Caco-2 (cell line): ENCODE measurements around the gene GOLPH3. TPM values are rescaled to one million over a fixed set of nuclear protein-coding genes. Genes with fewer than 3 reads are reported as not detected.

Experiments
- BruUV-seq: library from RNA; stranded (reverse); fragments of 400-500 nt; replicated peaks from 2 replicates; lab custom pipeline; 2021; lab: Mats Ljungman, UMichigan
- CTCF ChIA-PET: fragments of 300-600 bp; sonication (Branson Sonifier 250); formaldehyde crosslinking; loops from one replicate; lab custom pipeline; 2022; ENCODE audit warnings: antibody characterized with exemption; lab: Charles Lee
- POLR2A ChIA-PET: fragments of 300-600 bp; sonication (Branson Sonifier 250); formaldehyde crosslinking; loops from one replicate; lab custom pipeline; 2022; ENCODE audit warnings: antibody characterized with exemption; lab: Charles Lee
- DNase-seq, 2 experiments: peaks; one replicate each; pipeline versions ENCODE4 v3.0.0 to v3.0.0-alpha.2; 2020 to 2022
- H3K27me3 ChIP-seq: replicated peaks from 2 replicates; pipeline ENCODE4 v1.6.0; 2011; ENCODE audit warnings: low read length; ENCODE audit not compliant: control insufficient read depth, insufficient read depth
- H3K36me3 ChIP-seq: 2 replicates; pipeline ENCODE4 v1.5.1; 2011; ENCODE audit warnings: low read length; ENCODE audit not compliant: control insufficient read depth, insufficient read depth
- H3K4me1 ChIP-seq: fragments of 250-450 bp; sonication (Bioruptor Pico); 2 replicates; pipeline ENCODE4 v1.5.1; 2020; ENCODE audit warnings: mild to moderate bottlenecking
- H3K4me3 ChIP-seq: 2 replicates; pipeline ENCODE4 v1.5.1; 2011; ENCODE audit warnings: low read depth, mild to moderate bottlenecking, control low read depth, low read length
- H3K9me3 ChIP-seq: fragments of 250-450 bp; sonication (Bioruptor Pico); 2 replicates; pipeline ENCODE4 v1.5.1; 2020; ENCODE audit warnings: mild to moderate bottlenecking, moderate library complexity
- H3K27ac Mint-ChIP-seq: one replicate; pipeline ENCODE4 v1.8.0; 2022; ENCODE audit warnings: mixed read lengths; ENCODE audit not compliant: unreplicated experiment
- H3K27me3 Mint-ChIP-seq: one replicate; pipeline ENCODE4 v1.8.0; 2022; ENCODE audit warnings: mixed read lengths; ENCODE audit not compliant: insufficient read depth, unreplicated experiment
- H3K36me3 Mint-ChIP-seq: one replicate; pipeline ENCODE4 v1.8.0; 2022; ENCODE audit warnings: mild to moderate bottlenecking, mixed read lengths; ENCODE audit not compliant: insufficient read depth, unreplicated experiment
- H3K4me1 Mint-ChIP-seq: one replicate; pipeline ENCODE4 v1.8.0; 2022; ENCODE audit warnings: low read depth, mixed read lengths; ENCODE audit not compliant: unreplicated experiment
- H3K4me3 Mint-ChIP-seq: one replicate; pipeline ENCODE4 v1.8.0; 2022; ENCODE audit warnings: mild to moderate bottlenecking, moderate library complexity, mixed read lengths; ENCODE audit not compliant: unreplicated experiment
- H3K9me3 Mint-ChIP-seq: one replicate; pipeline ENCODE4 v1.8.0; 2022; ENCODE audit warnings: mixed read lengths; ENCODE audit not compliant: unreplicated experiment
- intact Hi-C: fragments of 100-400 bp; cut with micrococcal nuclease; formaldehyde crosslinking; loops from one replicate; pipeline ENCODE4 v1.10.0; 2022; ENCODE audit not compliant: unreplicated experiment
- total RNA-seq: library from RNA; stranded (reverse); gene quantifications from 2 replicates; pipeline ENCODE4 v1.2.3, GENCODE V29; 2022
- TF ChIP-seq, protein P1 (sequence below), 2 experiments: fragments of 200-600 bp in 1 of 2; IDR thresholded peaks; 1 replicate in 1 of 2; 2 replicates in 1 of 2; pipeline versions ENCODE4 v1.5.1 to v1.8.0; 2011 to 2022; ENCODE audit warnings: antibody characterized with exemption in 1 of 2, control low read depth in 1 of 2, inconsistent platforms in 1 of 2, low read depth in 1 of 2, low read length in 1 of 2, mild to moderate bottlenecking in 1 of 2, moderate library complexity in 1 of 2; ENCODE audit not compliant: insufficient read depth in 1 of 2, severe bottlenecking in 1 of 2, unreplicated experiment in 1 of 2

GOLPH3 gene
- total RNA-seq, 1 experiment from 2014 or later, result 122 TPM

GRCh38 chr5:32103521-32103920 is 70.6 kb downstream of the GOLPH3 start:
- H3K36me3 Mint-ChIP-seq, result peaks cover 83% of the 10 kb centered on the region
- no peaks in the 10 kb centered on the region for H3K9me3 Mint-ChIP-seq
- H3K27me3 Mint-ChIP-seq, result no peaks in the 10 kb centered on the region
- no TSS peak for BruUV-seq
- CTCF ChIA-PET, result no interaction called here
- Histone ChIP-seq H3K27me3 (no peaks in the 10 kb centered on the region), H3K4me1 (no peaks in the 10 kb centered on the region), H3K9me3 (no peaks in the 10 kb centered on the region), H3K36me3 (peaks cover 9% of the 10 kb centered on the region), H3K4me3 (no peak overlapping the region)
- no peak overlapping the region for H3K4me3 Mint-ChIP-seq
- intact Hi-C loops, result no loop called here
- TF ChIP-seq, protein P1, sequence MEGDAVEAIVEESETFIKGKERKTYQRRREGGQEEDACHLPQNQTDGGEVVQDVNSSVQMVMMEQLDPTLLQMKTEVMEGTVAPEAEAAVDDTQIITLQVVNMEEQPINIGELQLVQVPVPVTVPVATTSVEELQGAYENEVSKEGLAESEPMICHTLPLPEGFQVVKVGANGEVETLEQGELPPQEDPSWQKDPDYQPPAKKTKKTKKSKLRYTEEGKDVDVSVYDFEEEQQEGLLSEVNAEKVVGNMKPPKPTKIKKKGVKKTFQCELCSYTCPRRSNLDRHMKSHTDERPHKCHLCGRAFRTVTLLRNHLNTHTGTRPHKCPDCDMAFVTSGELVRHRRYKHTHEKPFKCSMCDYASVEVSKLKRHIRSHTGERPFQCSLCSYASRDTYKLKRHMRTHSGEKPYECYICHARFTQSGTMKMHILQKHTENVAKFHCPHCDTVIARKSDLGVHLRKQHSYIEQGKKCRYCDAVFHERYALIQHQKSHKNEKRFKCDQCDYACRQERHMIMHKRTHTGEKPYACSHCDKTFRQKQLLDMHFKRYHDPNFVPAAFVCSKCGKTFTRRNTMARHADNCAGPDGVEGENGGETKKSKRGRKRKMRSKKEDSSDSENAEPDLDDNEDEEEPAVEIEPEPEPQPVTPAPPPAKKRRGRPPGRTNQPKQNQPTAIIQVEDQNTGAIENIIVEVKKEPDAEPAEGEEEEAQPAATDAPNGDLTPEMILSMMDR (IDR thresholded peaks at IDR 0.05; ENCODE audit: insufficient read depth in 1 of 2, low read depth in 1 of 2, low read length in 1 of 2, severe bottlenecking in 1 of 2, unreplicated experiment in 1 of 2), result no peak
- no peak for DNase-seq
- POLR2A ChIA-PET, result no interaction called here
- H3K4me1 Mint-ChIP-seq, result no peaks in the 10 kb centered on the region
- H3K27ac Mint-ChIP-seq, result no peak overlapping the region

- no peak for DNase-seq
- Histone ChIP-seq H3K36me3 (peaks cover 6% of the 10 kb centered on the region), H3K4me1 (no peaks in the 10 kb centered on the region), H3K27me3 (no peaks in the 10 kb centered on the region), H3K9me3 (no peaks in the 10 kb centered on the region), H3K4me3 (no peak overlapping the region)
- Mint-ChIP-seq H3K36me3 (peaks cover 87% of the 10 kb centered on the region), H3K4me1 (no peaks in the 10 kb centered on the region), H3K27me3 (no peaks in the 10 kb centered on the region), H3K4me3 (no peak overlapping the region), H3K9me3 (no peaks in the 10 kb centered on the region), H3K27ac (no peak overlapping the region)
- POLR2A ChIA-PET, result no interaction called here
- TF ChIP-seq, protein P1 (IDR thresholded peaks at IDR 0.05; ENCODE audit: insufficient read depth in 1 of 2, low read depth in 1 of 2, low read length in 1 of 2, severe bottlenecking in 1 of 2, unreplicated experiment in 1 of 2), result no peak
- intact Hi-C loops, result no loop called here
- CTCF ChIA-PET, result no interaction called here
- BruUV-seq, result no TSS peak
Observed at GRCh38 chr5:32102254-32102986, 71.7 kb downstream of the GOLPH3 start.

DNA sequence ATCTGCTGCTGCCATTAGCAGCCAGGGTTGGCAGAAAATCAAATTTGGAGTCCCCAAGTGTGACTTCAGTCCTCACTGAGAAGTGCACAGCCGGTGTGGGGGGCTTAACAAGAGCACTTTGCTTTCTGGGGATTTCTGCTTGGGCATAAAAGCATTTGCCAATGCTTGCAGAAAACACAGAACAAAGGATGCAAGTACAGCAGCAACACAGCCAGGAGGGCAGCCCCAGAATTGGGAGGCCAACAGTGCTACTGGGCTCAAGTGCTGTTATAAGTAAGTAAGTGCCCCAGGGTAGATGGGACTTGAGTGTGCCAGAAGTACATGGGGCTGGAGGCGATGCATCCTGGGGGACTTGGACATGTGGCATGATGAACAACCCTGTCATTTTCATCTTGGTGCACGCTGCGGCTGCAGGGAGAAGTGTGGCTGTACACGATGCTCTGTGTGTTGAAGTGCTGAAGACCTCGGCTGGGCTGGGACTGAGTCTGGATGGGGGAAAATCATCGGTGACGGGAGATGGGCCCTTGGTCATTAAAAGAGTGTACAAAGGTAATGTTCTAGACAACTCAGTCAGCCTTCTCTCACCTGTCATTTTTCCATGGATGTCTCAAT is 73.3 kb downstream of the GOLPH3 start:
- intact Hi-C loops, result no loop called here
- Histone ChIP-seq H3K9me3 (no peaks in the 10 kb centered on the region), H3K4me1 (no peaks in the 10 kb centered on the region), H3K36me3 (peaks cover 6% of the 10 kb centered on the region), H3K4me3 (no peak overlapping the region), H3K27me3 (no peaks in the 10 kb centered on the region)
- H3K36me3 Mint-ChIP-seq, result peaks cover 78% of the 10 kb centered on the region
- no TSS peak for BruUV-seq
- DNase-seq, result no peak
- ChIA-PET POLR2A (no interaction called here), CTCF (no interaction called here)
- H3K9me3 Mint-ChIP-seq, result no peaks in the 10 kb centered on the region
- H3K4me1 Mint-ChIP-seq, result no peaks in the 10 kb centered on the region
- no peak overlapping the region for H3K4me3 Mint-ChIP-seq
- TF ChIP-seq, protein P1 (IDR thresholded peaks at IDR 0.05; ENCODE audit: insufficient read depth in 1 of 2, low read depth in 1 of 2, low read length in 1 of 2, severe bottlenecking in 1 of 2, unreplicated experiment in 1 of 2), result no peak
- no peak overlapping the region for H3K27ac Mint-ChIP-seq
- no peaks in the 10 kb centered on the region for H3K27me3 Mint-ChIP-seq
